H9 (cell line): ENCODE results near the gene USP3. TPM values are rescaled to one million over a fixed set of nuclear protein-coding genes. Genes with fewer than 3 reads are reported as not detected.

ENCODE experiments used
- DNase-seq: peaks from one replicate; pipeline ENCODE4 v3.0.0-alpha.2; 2017
- H2AFZ ChIP-seq: one replicate; pipeline ENCODE4 v1.6.1; 2013; ENCODE audit warnings: mild to moderate bottlenecking, low read length, control low read depth, moderate library complexity
- H2AK5ac ChIP-seq: 2 replicates; pipeline ENCODE4 v1.6.1; 2013; ENCODE audit warnings: low read length, control low read depth, mixed read lengths; ENCODE audit not compliant: insufficient read length
- H2BK120ac ChIP-seq: one replicate; pipeline ENCODE4 v1.6.1; 2013; ENCODE audit warnings: low read depth, mild to moderate bottlenecking, low read length, control low read depth, inconsistent platforms; ENCODE audit not compliant: poor library complexity, severe bottlenecking
- H2BK12ac ChIP-seq: 2 replicates; pipeline ENCODE4 v1.6.1; 2013; ENCODE audit warnings: low read length, control low read depth, mixed read lengths, low read depth; ENCODE audit not compliant: insufficient read length
- H2BK15ac ChIP-seq: 2 replicates; pipeline ENCODE4 v1.6.1; 2013; ENCODE audit warnings: low read depth, low read length, control low read depth
- H2BK20ac ChIP-seq: one replicate; pipeline ENCODE4 v1.6.1; 2013; ENCODE audit warnings: low read depth, mild to moderate bottlenecking, low read length, control low read depth, inconsistent platforms; ENCODE audit not compliant: poor library complexity, severe bottlenecking
- H2BK5ac ChIP-seq: 2 replicates; pipeline ENCODE4 v1.6.1; 2013; ENCODE audit warnings: low read length, control low read depth, mixed read lengths; ENCODE audit not compliant: insufficient read length
- H3K14ac ChIP-seq: 2 replicates; pipeline ENCODE4 v1.6.1; 2013; ENCODE audit warnings: low read length, control low read depth; ENCODE audit not compliant: insufficient read depth
- H3K18ac ChIP-seq: 2 replicates; pipeline ENCODE4 v1.6.1; 2013; ENCODE audit warnings: low read depth, mild to moderate bottlenecking, mixed read lengths, low read length, control low read depth; ENCODE audit not compliant: insufficient read length
- H3K23ac ChIP-seq: 2 replicates; pipeline ENCODE4 v1.6.1; 2013; ENCODE audit warnings: low read length, control low read depth, mixed read lengths, low read depth; ENCODE audit not compliant: insufficient read length
- H3K23me2 ChIP-seq: 2 replicates; pipeline ENCODE4 v1.6.1; 2013; ENCODE audit warnings: low read depth, mild to moderate bottlenecking, mixed read lengths, low read length, control low read depth; ENCODE audit not compliant: insufficient read length, poor library complexity, severe bottlenecking
- H3K27ac ChIP-seq: 2 replicates; pipeline ENCODE4 v1.5.1; 2013; ENCODE audit warnings: low read length, control low read depth, mixed read lengths, low read depth; ENCODE audit not compliant: insufficient read length
- H3K27me3 ChIP-seq: 2 replicates; pipeline ENCODE4 v1.6.1; 2013; ENCODE audit warnings: low read length, control low read depth, inconsistent platforms; ENCODE audit not compliant: insufficient read depth
- H3K4ac ChIP-seq: 2 replicates; pipeline ENCODE4 v1.6.1; 2013; ENCODE audit warnings: low read depth, mild to moderate bottlenecking, control low read depth, inconsistent platforms, low read length, moderate library complexity
- H3K4me1 ChIP-seq: 2 replicates; pipeline ENCODE4 v1.6.1; 2013; ENCODE audit warnings: low read length, control low read depth, inconsistent platforms; ENCODE audit not compliant: insufficient read depth
- H3K4me2 ChIP-seq: 2 replicates; pipeline ENCODE4 v1.6.1; 2013; ENCODE audit warnings: low read length, control low read depth, mixed read lengths; ENCODE audit not compliant: insufficient read length, insufficient read depth
- H3K56ac ChIP-seq: 2 replicates; pipeline ENCODE4 v1.6.1; 2013; ENCODE audit warnings: low read depth, mild to moderate bottlenecking, mixed read lengths, low read length, control low read depth; ENCODE audit not compliant: insufficient read length
- H3K79me1 ChIP-seq: 2 replicates; pipeline ENCODE4 v1.6.1; 2013; ENCODE audit warnings: low read depth, mild to moderate bottlenecking, moderate library complexity, low read length, control low read depth, inconsistent platforms; ENCODE audit not compliant: insufficient read depth, poor library complexity, severe bottlenecking
- H3K79me2 ChIP-seq: 2 replicates; pipeline ENCODE4 v1.6.1; 2013; ENCODE audit warnings: low read length, control low read depth, inconsistent platforms; ENCODE audit not compliant: insufficient read depth
- H3K9ac ChIP-seq: 2 replicates; pipeline ENCODE4 v1.6.1; 2013; ENCODE audit warnings: low read length, control low read depth, mixed read lengths; ENCODE audit not compliant: insufficient read length; ENCODE audit errors: extremely low read depth
- H3K9me3 ChIP-seq: one replicate; pipeline ENCODE4 v1.6.1; 2013; ENCODE audit warnings: low read depth, low read length, inconsistent platforms; ENCODE audit not compliant: control insufficient read depth
- H3T11ph ChIP-seq: one replicate; pipeline ENCODE4 v1.6.1; 2013; ENCODE audit warnings: mild to moderate bottlenecking, low read length, control low read depth, inconsistent platforms
- H4K20me1 ChIP-seq: one replicate; pipeline ENCODE4 v1.6.1; 2013; ENCODE audit not compliant: control insufficient read depth, insufficient read length, insufficient read depth
- H4K5ac ChIP-seq: 2 replicates; pipeline ENCODE4 v1.6.1; 2013; ENCODE audit warnings: low read depth, mild to moderate bottlenecking, mixed read lengths, low read length, control low read depth; ENCODE audit not compliant: insufficient read length
- H4K8ac ChIP-seq: replicated peaks from 2 replicates; pipeline ENCODE4 v1.6.1; 2013; ENCODE audit warnings: low read length, control low read depth, mixed read lengths, low read depth; ENCODE audit not compliant: insufficient read length
- H4K91ac ChIP-seq: 2 replicates; pipeline ENCODE4 v1.6.1; 2013; ENCODE audit warnings: low read depth, mild to moderate bottlenecking, moderate library complexity, mixed read lengths, low read length, control low read depth; ENCODE audit not compliant: insufficient read length
- H3K27ac Mint-ChIP-seq, 3 experiments: 2 replicates in 2 of 3; 3 replicates in 1 of 3; pipeline ENCODE4 v1.8.0; 2020 to 2021; ENCODE audit warnings: mixed read lengths in 3 of 3, mild to moderate bottlenecking in 1 of 3, moderate library complexity in 1 of 3
- H3K27me3 Mint-ChIP-seq: 2 replicates; pipeline ENCODE4 v1.8.0; 2021; ENCODE audit warnings: low read depth, mild to moderate bottlenecking, moderate library complexity, mixed read lengths
- H3K36me3 Mint-ChIP-seq, 3 experiments: 2 replicates in 2 of 3; 3 replicates in 1 of 3; pipeline ENCODE4 v1.8.0; 2020 to 2021; ENCODE audit warnings: low read depth in 3 of 3, mixed read lengths in 3 of 3; ENCODE audit not compliant: insufficient read depth in 1 of 3
- H3K4me1 Mint-ChIP-seq, 2 experiments: 2 replicates each; pipeline ENCODE4 v1.8.0; 2020; ENCODE audit warnings: mixed read lengths in 2 of 2
- H3K4me3 Mint-ChIP-seq, 2 experiments: 2 replicates in 1 of 2; 3 replicates in 1 of 2; pipeline ENCODE4 v1.8.0; 2020 to 2021; ENCODE audit warnings: mild to moderate bottlenecking in 2 of 2, mixed read lengths in 2 of 2, moderate library complexity in 1 of 2
- H3K9me3 Mint-ChIP-seq, 2 experiments: 2 replicates in 1 of 2; 3 replicates in 1 of 2; pipeline ENCODE4 v1.8.0; 2020; ENCODE audit warnings: mild to moderate bottlenecking in 2 of 2, mixed read lengths in 2 of 2, moderate library complexity in 1 of 2
- WGBS: extraction: QIAGEN DNeasy Blood & Tissue Kit; methylation state at CpG from one replicate; pipeline ENCODE4 v1.1.7; 2013; ENCODE audit warnings: missing lambda C conversion rate, low lambda C conversion rate, mixed read lengths; ENCODE audit not compliant: insufficient read length; ENCODE audit errors: extremely low coverage; 5-methylcytosine and 5-hydroxymethylcytosine counted together
- total RNA-seq: library from RNA; stranded (reverse); gene quantifications from 2 replicates; pipeline ENCODE4 v1.2.1, GENCODE V29; 2021
- TF ChIP-seq, protein P1 (sequence below): fragments of 200-600 bp; sonication (generic); conservative IDR thresholded peaks from 3 replicates; pipeline ENCODE4 v1.8.0; 2021; ENCODE audit warnings: antibody characterized with exemption, mild to moderate bottlenecking

Gene USP3
- total RNA-seq, 1 experiment from 2014 or later, result 14.2 TPM

DNA sequence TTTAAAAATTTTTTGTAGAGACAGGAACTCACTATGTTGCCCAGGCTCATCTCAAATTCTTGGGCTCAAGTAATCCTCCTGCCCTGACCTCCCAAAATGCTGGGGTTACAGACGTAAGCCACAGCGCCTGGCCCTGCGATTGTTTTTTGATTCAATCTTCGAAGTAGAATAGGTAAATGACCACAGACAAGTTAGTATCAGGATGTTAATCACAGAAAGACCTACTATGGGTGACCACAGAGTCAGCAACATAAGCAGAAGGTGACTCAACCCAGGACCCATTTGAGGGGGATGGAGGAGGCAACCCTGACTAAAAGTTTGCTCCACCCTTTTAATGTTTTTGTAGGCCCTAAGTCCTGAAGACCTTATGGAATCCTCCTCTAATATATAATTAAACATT lies 10.0 kb upstream of the USP3 start:
- no peak overlapping the region for H3K4ac ChIP-seq
- no peak overlapping the region for H2BK15ac ChIP-seq
- Mint-ChIP-seq H3K9me3 (no peaks in the 10 kb centered on the region; a peak in 1 of 5 replicates), H3K27ac (no peak overlapping the region), H3K27me3 (peaks cover 52% of the 10 kb centered on the region), H3K4me1 (peaks cover 40 to 43% of the 10 kb centered on the region in 2 experiments), H3K36me3 (no peaks in the 10 kb centered on the region; a peak in 2 of 7 replicates), H3K4me3 (no peak overlapping the region)
- no peak overlapping the region for H2AK5ac ChIP-seq
- no peak overlapping the region for H2BK20ac ChIP-seq
- H3K14ac ChIP-seq, result no peak overlapping the region
- H2BK5ac ChIP-seq, result no peak overlapping the region
- no CpG with 5 or more reads among the region's 4 CpGs for WGBS
- no peak overlapping the region for H2AFZ ChIP-seq
- peaks cover 2% of the 10 kb centered on the region; the same call in 1 of the 2 replicates for H3K27me3 ChIP-seq
- no peaks in the 10 kb centered on the region for H3K79me2 ChIP-seq
- no peak overlapping the region for H3K4me2 ChIP-seq
- H3K18ac ChIP-seq, result no peak overlapping the region
- no peaks in the 10 kb centered on the region; the same call in 1 of the 2 replicates for H3K4me1 ChIP-seq
- H4K5ac ChIP-seq, result no peak overlapping the region
- H3K56ac ChIP-seq, result no peak overlapping the region
- no peaks in the 10 kb centered on the region for H3K23me2 ChIP-seq
- H2BK120ac ChIP-seq, result no peak overlapping the region
- H3K23ac ChIP-seq, result no peak overlapping the region
- H3K9me3 ChIP-seq, result no peaks in the 10 kb centered on the region
- H4K8ac ChIP-seq, result no peak overlapping the region
- H2BK12ac ChIP-seq, result no peak overlapping the region
- H4K20me1 ChIP-seq, result no peaks in the 10 kb centered on the region
- no peak for DNase-seq
- H3T11ph ChIP-seq, result no peak overlapping the region
- no peak overlapping the region for H3K9ac ChIP-seq
- H3K79me1 ChIP-seq, result no peaks in the 10 kb centered on the region
- TF ChIP-seq, protein P1, sequence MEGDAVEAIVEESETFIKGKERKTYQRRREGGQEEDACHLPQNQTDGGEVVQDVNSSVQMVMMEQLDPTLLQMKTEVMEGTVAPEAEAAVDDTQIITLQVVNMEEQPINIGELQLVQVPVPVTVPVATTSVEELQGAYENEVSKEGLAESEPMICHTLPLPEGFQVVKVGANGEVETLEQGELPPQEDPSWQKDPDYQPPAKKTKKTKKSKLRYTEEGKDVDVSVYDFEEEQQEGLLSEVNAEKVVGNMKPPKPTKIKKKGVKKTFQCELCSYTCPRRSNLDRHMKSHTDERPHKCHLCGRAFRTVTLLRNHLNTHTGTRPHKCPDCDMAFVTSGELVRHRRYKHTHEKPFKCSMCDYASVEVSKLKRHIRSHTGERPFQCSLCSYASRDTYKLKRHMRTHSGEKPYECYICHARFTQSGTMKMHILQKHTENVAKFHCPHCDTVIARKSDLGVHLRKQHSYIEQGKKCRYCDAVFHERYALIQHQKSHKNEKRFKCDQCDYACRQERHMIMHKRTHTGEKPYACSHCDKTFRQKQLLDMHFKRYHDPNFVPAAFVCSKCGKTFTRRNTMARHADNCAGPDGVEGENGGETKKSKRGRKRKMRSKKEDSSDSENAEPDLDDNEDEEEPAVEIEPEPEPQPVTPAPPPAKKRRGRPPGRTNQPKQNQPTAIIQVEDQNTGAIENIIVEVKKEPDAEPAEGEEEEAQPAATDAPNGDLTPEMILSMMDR, result no peak
- H4K91ac ChIP-seq, result no peak overlapping the region
- H3K27ac ChIP-seq, result no peak overlapping the region
